Right lobe of liver (tissue), 4 donors: ENCODE measurements around the gene ADGRL3.

ENCODE experiments used
- CTCF ChIP-seq, 4 donors: fragments of 200-600 bp in 3 of 4; fragments of 450-650 bp in 1 of 4; IDR thresholded peaks; one replicate each; pipeline versions ENCODE4 v1.5.1 to v1.8.0; 2016 to 2022; ENCODE audit warnings: antibody characterized with exemption in 4 of 4, mild to moderate bottlenecking in 2 of 4
- POLR2A ChIP-seq: fragments of 450-650 bp; IDR thresholded peaks from one replicate; pipeline ENCODE4 v1.6.1; 2017; ENCODE audit warnings: antibody characterized with exemption, mild to moderate bottlenecking
- donor health status: DM: no; HTN: no; CAD: no.
- donor health status: DM: no; HTN: no; CAD: no.
- donor health status: DM: no; HTN: yes; CAD: no.

- TF ChIP-seq CTCF (IDR thresholded peaks at IDR 0.05) (no peak), POLR2A (no peak)
These were observed 292.9 kb downstream of the ADGRL3 start for GRCh38 chr4:61493041-61493440.
